CD4-positive, alpha-beta memory T cell (primary cell): ENCODE data around the gene ZFP1. TPM values are rescaled to one million over a fixed set of nuclear protein-coding genes. Genes with fewer than 3 reads are reported as not detected.
"Not testable (repeated sequence)": the region's sequence is repeated elsewhere in the genome, so short reads cannot be mapped to it uniquely, and the experiment has no call there.

Source experiments
- CTCF ChIA-PET: fragments of 350-600 bp; sonication (Branson Sonifier 250); formaldehyde crosslinking; loops from one replicate; lab custom pipeline; 2021; ENCODE audit warnings: inconsistent platforms; ENCODE audit not compliant: partially characterized antibody; lab: Charles Lee
- POLR2A ChIA-PET: fragments of 350-600 bp; sonication (Branson Sonifier 250); formaldehyde crosslinking; loops from one replicate; lab custom pipeline; 2021; ENCODE audit not compliant: partially characterized antibody; lab: Charles Lee
- DNase-seq, 5 donors: peaks; one replicate each; pipeline versions ENCODE4 v3.0.0 to v3.0.0-alpha.2; 2020 to 2022; ENCODE audit warnings: mixed read lengths in 1 of 5
- H3K27ac ChIP-seq: one replicate; pipeline ENCODE4 v1.7.0; 2013; ENCODE audit warnings: low read depth, low read length
- H3K27me3 ChIP-seq: 2 replicates; pipeline ENCODE4 v1.7.0; 2013; ENCODE audit warnings: mild to moderate bottlenecking, low read length, moderate library complexity; ENCODE audit not compliant: insufficient read depth
- H3K36me3 ChIP-seq: 2 replicates; pipeline ENCODE4 v1.7.0; 2013; ENCODE audit warnings: mild to moderate bottlenecking, low read length, moderate library complexity; ENCODE audit not compliant: insufficient read depth
- H3K4me1 ChIP-seq: 2 replicates; pipeline ENCODE4 v1.7.0; 2013; ENCODE audit warnings: mild to moderate bottlenecking, low read length, moderate library complexity; ENCODE audit not compliant: insufficient read depth
- H3K4me3 ChIP-seq, 2 donors: one replicate each; pipeline ENCODE4 v1.7.0; 2013; ENCODE audit warnings: low read length in 2 of 2, mild to moderate bottlenecking in 1 of 2
- H3K9me3 ChIP-seq, 2 donors: one replicate each; pipeline ENCODE4 v1.7.0; 2013; ENCODE audit warnings: low read length in 2 of 2, control low read depth in 1 of 2; ENCODE audit not compliant: control insufficient read depth in 1 of 2
- H3K27ac Mint-ChIP-seq, 7 donors: one replicate each; pipeline ENCODE4 v1.8.0; 2020 to 2021; ENCODE audit warnings: mixed read lengths in 7 of 7, mild to moderate bottlenecking in 6 of 7, inconsistent platforms in 3 of 7, moderate library complexity in 3 of 7
- H3K27me3 Mint-ChIP-seq, 2 donors: one replicate each; pipeline ENCODE4 v1.8.0; 2020 to 2021; ENCODE audit warnings: mixed read lengths in 2 of 2
- H3K36me3 Mint-ChIP-seq, 2 donors: one replicate each; pipeline ENCODE4 v1.8.0; 2020 to 2021; ENCODE audit warnings: mixed read lengths in 2 of 2, inconsistent platforms in 1 of 2, mild to moderate bottlenecking in 1 of 2
- H3K4me1 Mint-ChIP-seq, 4 donors: one replicate each; pipeline ENCODE4 v1.8.0; 2020 to 2021; ENCODE audit warnings: mixed read lengths in 4 of 4, mild to moderate bottlenecking in 1 of 4
- H3K4me3 Mint-ChIP-seq, 8 donors: one replicate each; pipeline ENCODE4 v1.8.0; 2020 to 2021; ENCODE audit warnings: mixed read lengths in 8 of 8, mild to moderate bottlenecking in 7 of 8, moderate library complexity in 6 of 8, inconsistent platforms in 3 of 8
- H3K9me3 Mint-ChIP-seq, 8 donors: one replicate each; pipeline ENCODE4 v1.8.0; 2020 to 2021; ENCODE audit warnings: mixed read lengths in 8 of 8, mild to moderate bottlenecking in 5 of 8, inconsistent platforms in 3 of 8, moderate library complexity in 1 of 8
- intact Hi-C: fragments of 100-400 bp; cut with micrococcal nuclease; formaldehyde crosslinking; loops from one replicate; pipeline ENCODE4 v1.15.1; 2023
- polyA plus RNA-seq, 2 donors: library from polyadenylated mRNA; unstranded; fragments of 300-500 nt; fragmentation: Illumina TruSeq; gene quantifications; one replicate each; pipeline ENCODE4 v1.2.3, GENCODE V29; 2021
- total RNA-seq, 2 experiments: library from RNA; stranded (reverse); gene quantifications; one replicate each; pipeline ENCODE4 v1.2.3, GENCODE V29; 2021

Gene ZFP1
- total and polyA plus RNA-seq, 4 experiments from 2014 or later: 11.7 to 22.3 (median 15.9) TPM

DNA sequence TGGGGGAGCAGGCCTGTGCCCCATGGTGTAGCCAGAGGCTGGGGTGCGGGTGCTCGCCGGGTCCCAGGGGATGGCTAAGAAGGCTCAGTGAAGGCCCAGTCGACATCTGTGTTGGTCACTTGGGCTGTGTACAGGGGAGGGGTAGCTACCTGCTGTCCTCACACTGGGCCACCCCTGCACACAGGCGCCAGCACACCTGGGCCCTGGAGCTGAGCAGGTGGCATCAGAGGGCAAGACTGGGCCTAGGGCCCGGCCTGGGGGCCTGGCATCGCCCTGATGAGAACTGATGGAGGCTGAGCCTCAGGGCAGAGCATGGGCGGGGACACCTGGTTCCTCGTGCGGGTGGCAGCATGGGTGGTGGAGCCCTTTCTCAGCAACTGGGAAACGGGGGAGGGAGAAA lies 59.5 kb downstream of the ZFP1 start:
- DNase-seq: no peak
- intact Hi-C loops: no loop called here
- Histone ChIP-seq H3K9me3 (no peaks in the 10 kb centered on the region), H3K4me3 (no peak overlapping the region), H3K4me1 (no peaks in the 10 kb centered on the region), H3K27ac (no peak overlapping the region), H3K36me3 (no peaks in the 10 kb centered on the region), H3K27me3 (no peaks in the 10 kb centered on the region)
- no peaks in the 10 kb centered on the region for H3K4me1 Mint-ChIP-seq
- H3K27me3 Mint-ChIP-seq: peaks cover 0 to 1% of the 10 kb centered on the region in 2 donors
- no peaks in the 10 kb centered on the region for H3K36me3 Mint-ChIP-seq
- no peak overlapping the region for H3K4me3 Mint-ChIP-seq
- H3K9me3 Mint-ChIP-seq: no peaks in the 10 kb centered on the region
- ChIA-PET POLR2A (no interaction called here), CTCF (no interaction called here)
- H3K27ac Mint-ChIP-seq: peak overlapping the region in 1 of 7 donors; percentile 42

DNA sequence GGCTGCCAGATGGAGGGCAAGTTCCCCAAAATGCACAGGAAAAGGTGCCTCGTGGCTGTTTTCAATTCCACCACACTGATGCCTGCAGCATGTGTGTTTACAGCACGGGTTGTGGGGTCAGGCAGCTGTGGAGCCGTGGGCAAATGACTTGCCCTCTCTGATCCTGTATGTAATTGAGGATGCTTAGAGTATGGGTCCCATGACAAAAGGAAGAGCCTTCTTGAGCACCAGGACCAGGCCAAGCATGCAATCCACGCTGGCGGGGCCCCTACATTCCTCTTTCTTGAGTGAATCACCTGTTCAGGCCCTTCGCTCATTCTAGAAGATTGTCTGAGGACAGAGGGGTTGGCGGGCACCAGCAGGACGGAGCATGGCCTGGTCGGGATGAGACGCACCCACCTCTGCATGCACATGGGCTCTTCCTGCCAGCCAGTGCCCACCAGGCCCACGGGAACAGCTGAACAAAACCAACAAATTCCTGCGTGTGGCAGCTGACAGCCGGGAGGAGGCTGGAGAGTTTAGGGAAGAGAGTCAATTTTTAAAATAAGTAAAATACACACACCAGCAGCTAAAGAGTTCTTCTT lies 60.0 kb downstream of the ZFP1 start:
- no peaks in the 10 kb centered on the region for H3K36me3 ChIP-seq
- H3K27ac ChIP-seq: no peak overlapping the region
- no peak for DNase-seq
- H3K4me3 ChIP-seq: no peak overlapping the region
- Mint-ChIP-seq H3K4me1 (no peaks in the 10 kb centered on the region), H3K36me3 (no peaks in the 10 kb centered on the region), H3K27me3 (peaks cover 0 to 1% of the 10 kb centered on the region in 2 donors), H3K27ac (no peak overlapping the region), H3K9me3 (no peaks in the 10 kb centered on the region), H3K4me3 (no peak overlapping the region)
- ChIA-PET CTCF (interaction anchor here (0.7 kb wide), 1 partner anchor 26 kb away, joined by 3 read pairs; no protein-coding TSS in a partner anchor), POLR2A (no interaction called here)
- no peaks in the 10 kb centered on the region for H3K27me3 ChIP-seq
- no peaks in the 10 kb centered on the region for H3K9me3 ChIP-seq
- intact Hi-C loops: no loop called here
- H3K4me1 ChIP-seq: no peaks in the 10 kb centered on the region

DNA sequence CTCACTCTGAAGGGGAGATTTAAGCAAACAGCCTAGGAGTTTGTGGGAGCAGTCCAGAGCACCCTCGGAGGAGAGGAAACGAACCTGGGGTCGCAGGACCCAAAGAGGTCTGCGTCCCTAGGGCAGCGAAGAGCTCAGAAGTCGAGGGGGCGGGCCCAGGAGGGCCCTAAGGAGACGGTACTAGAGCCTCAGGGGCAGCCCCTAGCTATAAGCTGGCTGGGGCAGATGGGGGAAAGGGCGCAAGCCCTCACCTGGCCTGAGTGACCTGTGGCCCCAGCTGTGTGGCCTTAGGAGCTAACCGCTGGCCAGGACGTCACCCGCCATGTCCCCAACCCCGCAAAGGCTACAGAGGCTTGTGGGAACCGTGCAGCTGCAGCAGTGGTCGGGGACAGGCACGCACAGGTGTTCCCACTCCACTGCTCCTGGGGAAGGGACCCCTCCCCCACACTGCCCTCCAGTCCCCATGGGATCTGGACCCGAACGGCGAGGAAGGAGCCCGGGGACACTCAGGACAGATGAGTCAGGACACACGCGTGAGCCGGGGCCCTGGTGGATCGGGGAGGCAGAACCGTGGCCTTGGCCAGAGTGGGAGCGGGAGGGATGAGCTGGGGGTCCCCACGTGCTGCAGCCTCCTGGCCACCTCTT lies 60.7 kb downstream of the ZFP1 start:
- H3K4me1 ChIP-seq: no peaks in the 10 kb centered on the region
- H3K36me3 Mint-ChIP-seq: no peaks in the 10 kb centered on the region
- no peak overlapping the region for H3K27ac Mint-ChIP-seq
- H3K36me3 ChIP-seq: no peaks in the 10 kb centered on the region
- no peaks in the 10 kb centered on the region for H3K9me3 Mint-ChIP-seq
- H3K27ac ChIP-seq: no peak overlapping the region
- H3K27me3 Mint-ChIP-seq: peaks cover 0 to 1% of the 10 kb centered on the region in 2 donors
- POLR2A ChIA-PET: no interaction called here
- H3K4me1 Mint-ChIP-seq: no peaks in the 10 kb centered on the region
- no peak overlapping the region for H3K4me3 Mint-ChIP-seq
- DNase-seq: no peak
- intact Hi-C loops: no loop called here
- H3K27me3 ChIP-seq: no peaks in the 10 kb centered on the region
- H3K4me3 ChIP-seq: no peak overlapping the region
- CTCF ChIA-PET: interaction anchor here (0.7 to 1.5 kb wide), 2 partner anchors 12 to 25 kb away, joined by 3 read pairs; no protein-coding TSS in a partner anchor
- H3K9me3 ChIP-seq: no peaks in the 10 kb centered on the region

DNA sequence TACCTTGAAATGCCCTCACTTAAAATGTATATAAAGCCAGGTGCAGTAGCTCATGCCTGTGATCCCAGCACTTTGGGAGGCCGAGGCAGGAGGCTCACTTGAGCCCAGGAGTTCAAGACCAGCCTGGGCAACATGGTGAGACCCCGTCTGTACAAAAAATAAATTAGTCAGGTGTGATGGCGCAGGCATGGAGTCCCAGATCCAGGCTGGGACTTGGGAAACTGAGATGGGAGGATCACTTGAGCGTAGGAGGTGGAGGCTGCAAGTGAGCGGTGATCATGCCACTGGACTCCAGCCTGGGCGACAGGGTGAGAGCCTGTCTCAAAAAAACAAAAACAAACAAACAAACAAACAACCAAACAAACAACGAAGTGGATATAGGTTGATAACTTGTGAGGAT lies 61.2 kb downstream of the ZFP1 start:
- H3K36me3 ChIP-seq, H3K27ac Mint-ChIP-seq, intact Hi-C loops, H3K9me3 Mint-ChIP-seq, DNase-seq, H3K27me3 Mint-ChIP-seq, H3K4me1 ChIP-seq, H3K4me3 ChIP-seq, H3K4me1 Mint-ChIP-seq, H3K9me3 ChIP-seq, H3K27me3 ChIP-seq, H3K36me3 Mint-ChIP-seq, H3K27ac ChIP-seq, POLR2A ChIA-PET, H3K4me3 Mint-ChIP-seq: not testable (repeated sequence)
- CTCF ChIA-PET: interaction anchor here (1.5 kb wide), 1 partner anchor 12 kb away, joined by 3 read pairs; no protein-coding TSS in a partner anchor

DNA sequence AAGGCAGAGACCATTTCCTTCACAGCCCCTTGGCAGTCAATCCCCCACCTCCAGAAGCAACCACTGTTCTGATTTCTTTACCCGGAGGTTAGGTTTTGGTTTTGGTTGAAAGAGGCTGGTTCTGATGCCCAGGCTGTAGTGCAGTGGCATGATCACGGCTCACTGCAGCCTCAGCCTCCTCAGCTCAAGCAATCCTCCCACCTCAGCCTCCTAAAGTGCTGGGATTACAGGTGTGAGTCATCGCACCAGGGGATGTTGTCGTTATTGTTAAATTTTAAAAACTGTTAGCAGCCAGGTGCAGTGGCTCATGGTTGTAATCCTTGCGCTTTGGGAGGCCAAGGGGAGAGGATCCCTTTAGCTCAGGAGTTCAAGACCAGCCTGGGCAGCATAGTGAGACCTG lies 61.6 kb downstream of the ZFP1 start:
- H3K9me3 Mint-ChIP-seq: no peaks in the 10 kb centered on the region
- no peak overlapping the region for H3K4me3 Mint-ChIP-seq
- Histone ChIP-seq H3K9me3 (no peaks in the 10 kb centered on the region), H3K4me3 (no peak overlapping the region), H3K36me3 (no peaks in the 10 kb centered on the region), H3K27ac (no peak overlapping the region), H3K4me1 (no peaks in the 10 kb centered on the region), H3K27me3 (no peaks in the 10 kb centered on the region)
- H3K36me3 Mint-ChIP-seq: no peaks in the 10 kb centered on the region
- H3K27me3 Mint-ChIP-seq: peaks cover 0 to 1% of the 10 kb centered on the region in 2 donors
- intact Hi-C loops: no loop called here
- DNase-seq: no peak
- no peak overlapping the region for H3K27ac Mint-ChIP-seq
- H3K4me1 Mint-ChIP-seq: no peaks in the 10 kb centered on the region
- POLR2A ChIA-PET: no interaction called here
- CTCF ChIA-PET: interaction anchor here (0.6 to 1.5 kb wide), 2 partner anchors 13 to 235 kb away, joined by 3 read pairs; no protein-coding TSS in a partner anchor

DNA sequence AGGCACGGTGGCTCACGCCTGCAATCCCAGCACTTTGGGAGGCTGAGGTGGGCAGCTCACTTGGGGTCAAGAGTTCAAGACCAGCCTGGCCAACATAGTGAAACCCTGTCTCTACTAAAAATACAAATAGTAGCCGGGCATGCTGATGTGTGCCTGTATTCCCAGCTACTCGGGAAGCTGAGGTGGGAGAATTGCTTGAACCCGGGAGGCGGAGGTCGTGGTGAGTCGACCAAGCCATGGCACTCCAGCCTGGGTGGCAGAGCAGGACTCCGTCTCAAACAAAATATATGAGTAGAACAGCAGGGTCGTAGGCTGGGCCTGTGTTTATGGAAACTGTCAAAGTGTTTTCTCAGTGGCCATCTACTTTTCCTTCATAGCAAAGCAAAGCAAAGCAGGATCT lies 63.0 kb downstream of the ZFP1 start:
- H3K27me3 ChIP-seq, DNase-seq, H3K4me1 Mint-ChIP-seq, H3K9me3 ChIP-seq, H3K4me3 ChIP-seq, H3K36me3 ChIP-seq, H3K27me3 Mint-ChIP-seq, intact Hi-C loops, POLR2A ChIA-PET, H3K9me3 Mint-ChIP-seq, H3K27ac Mint-ChIP-seq, H3K4me3 Mint-ChIP-seq, H3K4me1 ChIP-seq, H3K36me3 Mint-ChIP-seq, CTCF ChIA-PET, H3K27ac ChIP-seq: not testable (repeated sequence)

DNA sequence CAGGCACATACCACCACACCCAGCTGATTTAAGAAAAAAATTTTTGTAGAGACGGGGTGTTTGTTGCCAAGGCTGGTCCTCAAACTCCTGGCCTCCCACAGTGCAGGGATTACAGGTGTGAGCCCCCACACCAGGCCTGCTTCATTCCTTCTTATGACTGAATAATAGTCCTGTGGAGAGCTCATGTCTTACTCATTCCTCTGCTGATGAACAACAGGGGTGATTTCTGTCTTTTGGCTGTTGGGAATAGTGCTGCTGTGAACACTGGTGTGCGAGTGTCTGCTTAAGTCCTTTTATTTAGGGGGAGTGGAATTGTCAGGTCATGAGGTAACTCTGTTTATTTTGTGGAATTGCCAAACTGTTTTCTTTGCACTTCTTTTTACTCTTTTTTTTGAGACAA lies 67.8 kb downstream of the ZFP1 start:
- intact Hi-C loops: no loop called here
- Histone ChIP-seq H3K36me3 (no peaks in the 10 kb centered on the region), H3K4me1 (peaks cover 7% of the 10 kb centered on the region), H3K9me3 (no peaks in the 10 kb centered on the region), H3K4me3 (no peak overlapping the region), H3K27ac (no peak overlapping the region), H3K27me3 (no peaks in the 10 kb centered on the region)
- H3K36me3 Mint-ChIP-seq: no peaks in the 10 kb centered on the region
- no peaks in the 10 kb centered on the region for H3K27me3 Mint-ChIP-seq
- ChIA-PET POLR2A (no interaction called here), CTCF (interaction anchor here (1.8 to 8.7 kb wide), 2 partner anchors 16 to 17 kb away, joined by 8 to 56 read pairs; no protein-coding TSS in a partner anchor)
- no peak overlapping the region for H3K4me3 Mint-ChIP-seq
- H3K4me1 Mint-ChIP-seq: peaks cover 6 to 16% (median 10%) of the 10 kb centered on the region in 4 donors
- H3K27ac Mint-ChIP-seq: peak overlapping the region in 2 of 7 donors; percentile 41 to 67
- DNase-seq: no peak
- no peaks in the 10 kb centered on the region for H3K9me3 Mint-ChIP-seq
